ENCODE data around the gene SPIRE2.

DNA sequence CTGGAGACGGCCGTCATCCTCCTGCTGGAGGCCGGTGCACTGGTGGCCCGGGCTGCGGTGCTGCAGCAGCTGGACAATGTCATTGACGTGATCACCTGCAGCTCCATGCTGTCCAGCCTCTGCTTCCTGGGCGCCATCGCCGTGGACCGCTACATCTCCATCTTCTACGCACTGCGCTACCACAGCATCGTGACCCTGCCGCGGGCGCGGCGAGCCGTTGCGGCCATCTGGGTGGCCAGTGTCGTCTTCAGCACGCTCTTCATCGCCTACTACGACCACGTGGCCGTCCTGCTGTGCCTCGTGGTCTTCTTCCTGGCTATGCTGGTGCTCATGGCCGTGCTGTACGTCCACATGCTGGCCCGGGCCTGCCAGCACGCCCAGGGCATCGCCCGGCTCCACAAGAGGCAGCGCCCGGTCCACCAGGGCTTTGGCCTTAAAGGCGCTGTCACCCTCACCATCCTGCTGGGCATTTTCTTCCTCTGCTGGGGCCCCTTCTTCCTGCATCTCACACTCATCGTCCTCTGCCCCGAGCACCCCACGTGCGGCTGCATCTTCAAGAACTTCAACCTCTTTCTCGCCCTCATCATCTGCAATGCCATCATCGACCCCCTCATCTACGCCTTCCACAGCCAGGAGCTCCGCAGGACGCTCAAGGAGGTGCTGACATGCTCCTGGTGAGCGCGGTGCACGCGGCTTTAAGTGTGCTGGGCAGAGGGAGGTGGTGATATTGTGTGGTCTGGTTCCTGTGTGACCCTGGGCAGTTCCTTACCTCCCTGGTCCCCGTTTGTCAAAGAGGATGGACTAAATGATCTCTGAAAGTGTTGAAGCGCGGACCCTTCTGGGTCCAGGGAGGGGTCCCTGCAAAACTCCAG is 91.5 kb downstream of the SPIRE2 start:
- TF ChIP-seq, protein P1, sequence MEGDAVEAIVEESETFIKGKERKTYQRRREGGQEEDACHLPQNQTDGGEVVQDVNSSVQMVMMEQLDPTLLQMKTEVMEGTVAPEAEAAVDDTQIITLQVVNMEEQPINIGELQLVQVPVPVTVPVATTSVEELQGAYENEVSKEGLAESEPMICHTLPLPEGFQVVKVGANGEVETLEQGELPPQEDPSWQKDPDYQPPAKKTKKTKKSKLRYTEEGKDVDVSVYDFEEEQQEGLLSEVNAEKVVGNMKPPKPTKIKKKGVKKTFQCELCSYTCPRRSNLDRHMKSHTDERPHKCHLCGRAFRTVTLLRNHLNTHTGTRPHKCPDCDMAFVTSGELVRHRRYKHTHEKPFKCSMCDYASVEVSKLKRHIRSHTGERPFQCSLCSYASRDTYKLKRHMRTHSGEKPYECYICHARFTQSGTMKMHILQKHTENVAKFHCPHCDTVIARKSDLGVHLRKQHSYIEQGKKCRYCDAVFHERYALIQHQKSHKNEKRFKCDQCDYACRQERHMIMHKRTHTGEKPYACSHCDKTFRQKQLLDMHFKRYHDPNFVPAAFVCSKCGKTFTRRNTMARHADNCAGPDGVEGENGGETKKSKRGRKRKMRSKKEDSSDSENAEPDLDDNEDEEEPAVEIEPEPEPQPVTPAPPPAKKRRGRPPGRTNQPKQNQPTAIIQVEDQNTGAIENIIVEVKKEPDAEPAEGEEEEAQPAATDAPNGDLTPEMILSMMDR (IDR thresholded peaks at IDR 0.05): no peak
- TF ChIP-seq EZH2 (IDR thresholded peaks at IDR 0.05; ENCODE audit: borderline replicate concordance, insufficient read depth, low read depth, low read length, poor library complexity, severe bottlenecking): no peak
